HUDEP-2 (cell line): ENCODE measurements around the gene CHKA.

Experiments
- DNase-seq, 76 experiments: peaks; one replicate each; lab custom pipeline; 2025; ENCODE audit not compliant: unreplicated experiment in 76 of 76; lab: John Stamatoyannopoulos, UW

Gene CHKA

GRCh38 chr11:68037411-68038225, 83.6 kb downstream of the CHKA start:
- DNase-seq, result peak in 2 of 76 experiments; percentile 17 to 18

GRCh38 chr11:68036717-68037239, 84.4 kb downstream of the CHKA start:
- no peak for DNase-seq

GRCh38 chr11:68036141-68036716, 85.0 kb downstream of the CHKA start:
- DNase-seq, result no peak

- DNase-seq, result no peak
Measured at GRCh38 chr11:68035266-68035876, 85.8 kb downstream of the CHKA start.

GRCh38 chr11:68033708-68034045, 87.5 kb downstream of the CHKA start:
- DNase-seq, result no peak

- DNase-seq, result no peak
Measured at GRCh38 chr11:68032997-68033707, 88.0 kb downstream of the CHKA start.

- DNase-seq, result no peak
Measured at GRCh38 chr11:68032003-68032402, 89.2 kb downstream of the CHKA start.

GRCh38 chr11:68031144-68031464, 90.1 kb downstream of the CHKA start:
- DNase-seq, result peak in 42 of 76 experiments; percentile 14 to 67 (median 38)

GRCh38 chr11:68030318-68031143, 90.7 kb downstream of the CHKA start, which contains the start of gene NDUFS8:
TSS of gene NDUFS8 (plus strand) at chr11:68030681. CDS start at chr11:68032152, 1,471 bp downstream.
- DNase-seq, result peak; percentile 70 to 99 (median 96)

- no peak for DNase-seq
Measured at GRCh38 chr11:68028802-68029545, 92.2 kb downstream of the CHKA start.

GRCh38 chr11:68027667-68028066, 93.5 kb downstream of the CHKA start:
- no peak for DNase-seq

GRCh38 chr11:68026391-68027105, 94.6 kb downstream of the CHKA start:
- DNase-seq, result no peak

- DNase-seq, result peak in 10 of 76 experiments; percentile 8 to 31 (median 18)
Measured at GRCh38 chr11:68025047-68025446, 96.1 kb downstream of the CHKA start.

GRCh38 chr11:68024508-68024907, 96.7 kb downstream of the CHKA start:
- DNase-seq, result no peak

GRCh38 chr11:68022531-68022930, 98.7 kb downstream of the CHKA start:
- no peak for DNase-seq

GRCh38 chr11:68021167-68021787, 99.9 kb downstream of the CHKA start:
- no peak for DNase-seq

- peak in 17 of 76 experiments; percentile 11 to 43 (median 26) for DNase-seq
Measured at GRCh38 chr11:68020575-68020974, 100.6 kb downstream of the CHKA start.

GRCh38 chr11:68019486-68019885, 101.7 kb downstream of the CHKA start:
- no peak for DNase-seq
